Chondrocyte (in vitro differentiated cells): ENCODE measurements around the gene QRFP. TPM values are rescaled to one million over a fixed set of nuclear protein-coding genes. Genes with fewer than 3 reads are reported as not detected.
A peak's percentile ranks its signal among the peaks of the same experiment; 100 is the strongest.

Experiments
- DNase-seq: peaks from one replicate; pipeline ENCODE4 v3.0.0; 2021; ENCODE audit warnings: mixed read lengths, low spot score
- H3K27ac Mint-ChIP-seq: one replicate; pipeline ENCODE4 v1.8.0; 2021; ENCODE audit warnings: mild to moderate bottlenecking, moderate library complexity, mixed read lengths; ENCODE audit not compliant: unreplicated experiment
- H3K27me3 Mint-ChIP-seq: 2 replicates; pipeline ENCODE4 v1.8.0; 2021; ENCODE audit warnings: low read depth, mixed read lengths
- H3K36me3 Mint-ChIP-seq: 2 replicates; pipeline ENCODE4 v1.8.0; 2021; ENCODE audit warnings: low read depth, mixed read lengths
- H3K4me1 Mint-ChIP-seq: 2 replicates; pipeline ENCODE4 v1.8.0; 2021; ENCODE audit warnings: low read depth, mild to moderate bottlenecking, mixed read lengths
- H3K4me3 Mint-ChIP-seq: one replicate; pipeline ENCODE4 v1.8.0; 2021; ENCODE audit warnings: mild to moderate bottlenecking, moderate library complexity, mixed read lengths; ENCODE audit not compliant: unreplicated experiment
- H3K9me3 Mint-ChIP-seq: 2 replicates; pipeline ENCODE4 v1.8.0; 2021; ENCODE audit warnings: low read depth, mixed read lengths
- CTCF ChIP-seq: fragments of 200-600 bp; sonication (generic); IDR thresholded peaks from 2 replicates; pipeline ENCODE4 v1.5.0; 2021; ENCODE audit warnings: antibody characterized with exemption, mild to moderate bottlenecking, moderate library complexity
- total RNA-seq: library from RNA; stranded (reverse); gene quantifications from 3 replicates; pipeline ENCODE4 v1.2.1, GENCODE V29; 2021

Gene QRFP
- total RNA-seq, 1 donor from 2014 or later, result not detected

GRCh38 chr9:130880599-130881220 lies 15.9 kb downstream of the QRFP start:
- H3K4me1 Mint-ChIP-seq, result no peaks in the 10 kb centered on the region
- H3K27me3 Mint-ChIP-seq, result no peaks in the 10 kb centered on the region
- no peak overlapping the region for H3K27ac Mint-ChIP-seq
- TF ChIP-seq CTCF, result no peak
- H3K4me3 Mint-ChIP-seq, result no peak overlapping the region
- peaks cover 37% of the 10 kb centered on the region for H3K36me3 Mint-ChIP-seq
- no peak for DNase-seq
- no peaks in the 10 kb centered on the region for H3K9me3 Mint-ChIP-seq

- H3K9me3 Mint-ChIP-seq, result no peaks in the 10 kb centered on the region
- no peak for DNase-seq
- H3K36me3 Mint-ChIP-seq, result peaks cover 37% of the 10 kb centered on the region
These were observed 16.7 kb downstream of the QRFP start for GRCh38 chr9:130879863-130880411.

GRCh38 chr9:130878295-130878694 lies 18.3 kb downstream of the QRFP start:
- no peak for DNase-seq
- Mint-ChIP-seq H3K27ac (no peak overlapping the region), H3K36me3 (peaks cover 40% of the 10 kb centered on the region), H3K27me3 (no peaks in the 10 kb centered on the region), H3K9me3 (no peaks in the 10 kb centered on the region), H3K4me1 (no peaks in the 10 kb centered on the region), H3K4me3 (no peak overlapping the region)
- TF ChIP-seq CTCF, result no peak

More at GRCh38 chr9:130879863-130880411, 16.7 kb downstream of the QRFP start:
- Mint-ChIP-seq H3K27ac (no peak overlapping the region), H3K27me3 (no peaks in the 10 kb centered on the region), H3K4me1 (no peaks in the 10 kb centered on the region), H3K4me3 (no peak overlapping the region)
- no peak for TF ChIP-seq CTCF

GRCh38 chr9:130877300-130877699 lies 19.3 kb downstream of the QRFP start:
- Mint-ChIP-seq H3K4me1 (no peaks in the 10 kb centered on the region), H3K4me3 (no peak overlapping the region), H3K9me3 (no peaks in the 10 kb centered on the region), H3K36me3 (peaks cover 46% of the 10 kb centered on the region), H3K27ac (no peak overlapping the region), H3K27me3 (no peaks in the 10 kb centered on the region)
- DNase-seq, result no peak
- no peak for TF ChIP-seq CTCF

- TF ChIP-seq CTCF, result no peak
- H3K27me3 Mint-ChIP-seq, result no peaks in the 10 kb centered on the region
- peaks cover 35% of the 10 kb centered on the region for H3K36me3 Mint-ChIP-seq
- H3K27ac Mint-ChIP-seq, result no peak overlapping the region
- DNase-seq, result peak; percentile 38
- H3K9me3 Mint-ChIP-seq, result no peaks in the 10 kb centered on the region
- H3K4me1 Mint-ChIP-seq, result peaks cover 6% of the 10 kb centered on the region
- no peak overlapping the region for H3K4me3 Mint-ChIP-seq
These were observed 21.8 kb downstream of the QRFP start for GRCh38 chr9:130874783-130875182.
